Calu3 (cell line): ENCODE measurements around the gene AGAP3. TPM values are rescaled to one million over a fixed set of nuclear protein-coding genes. Genes with fewer than 3 reads are reported as not detected.

ENCODE experiments used
- BruUV-seq: library from RNA; stranded (reverse); fragments of 400-500 nt; replicated peaks from 2 replicates; lab custom pipeline; 2021; lab: Mats Ljungman, UMichigan
- CTCF ChIA-PET: fragments of 300-600 bp; sonication (Branson Sonifier 250); formaldehyde crosslinking; loops from one replicate; lab custom pipeline; 2022; ENCODE audit warnings: antibody characterized with exemption; lab: Charles Lee
- DNase-seq: peaks from one replicate; pipeline ENCODE4 v3.0.0; 2022
- H3K27ac Mint-ChIP-seq: one replicate; pipeline ENCODE4 v1.8.0; 2022; ENCODE audit warnings: mixed read lengths; ENCODE audit not compliant: unreplicated experiment
- H3K27me3 Mint-ChIP-seq: one replicate; pipeline ENCODE4 v1.8.0; 2022; ENCODE audit warnings: mixed read lengths; ENCODE audit not compliant: unreplicated experiment
- H3K36me3 Mint-ChIP-seq: one replicate; pipeline ENCODE4 v1.8.0; 2022; ENCODE audit warnings: mild to moderate bottlenecking, moderate library complexity, mixed read lengths; ENCODE audit not compliant: insufficient read depth, unreplicated experiment
- H3K4me1 Mint-ChIP-seq: one replicate; pipeline ENCODE4 v1.8.0; 2022; ENCODE audit warnings: mild to moderate bottlenecking, low read depth, mixed read lengths; ENCODE audit not compliant: unreplicated experiment
- H3K4me3 Mint-ChIP-seq: one replicate; pipeline ENCODE4 v1.8.0; 2022; ENCODE audit warnings: mild to moderate bottlenecking, low read depth, moderate library complexity, mixed read lengths; ENCODE audit not compliant: unreplicated experiment
- H3K9me3 Mint-ChIP-seq: one replicate; pipeline ENCODE4 v1.8.0; 2022; ENCODE audit warnings: low read depth, mixed read lengths; ENCODE audit not compliant: unreplicated experiment
- intact Hi-C: fragments of 100-400 bp; cut with micrococcal nuclease; formaldehyde crosslinking; loops from one replicate; pipeline ENCODE4 v1.10.0; 2022; ENCODE audit not compliant: unreplicated experiment
- total RNA-seq: library from RNA; stranded (reverse); gene quantifications from 2 replicates; pipeline ENCODE4 v1.2.3, GENCODE V29; 2022
- TF ChIP-seq, protein P1 (sequence below): fragments of 200-600 bp; IDR thresholded peaks from one replicate; pipeline ENCODE4 v1.8.0; 2022; ENCODE audit warnings: antibody characterized with exemption; ENCODE audit not compliant: unreplicated experiment

The AGAP3 gene
- total RNA-seq, 1 experiment from 2014 or later = 73.4 TPM

DNA sequence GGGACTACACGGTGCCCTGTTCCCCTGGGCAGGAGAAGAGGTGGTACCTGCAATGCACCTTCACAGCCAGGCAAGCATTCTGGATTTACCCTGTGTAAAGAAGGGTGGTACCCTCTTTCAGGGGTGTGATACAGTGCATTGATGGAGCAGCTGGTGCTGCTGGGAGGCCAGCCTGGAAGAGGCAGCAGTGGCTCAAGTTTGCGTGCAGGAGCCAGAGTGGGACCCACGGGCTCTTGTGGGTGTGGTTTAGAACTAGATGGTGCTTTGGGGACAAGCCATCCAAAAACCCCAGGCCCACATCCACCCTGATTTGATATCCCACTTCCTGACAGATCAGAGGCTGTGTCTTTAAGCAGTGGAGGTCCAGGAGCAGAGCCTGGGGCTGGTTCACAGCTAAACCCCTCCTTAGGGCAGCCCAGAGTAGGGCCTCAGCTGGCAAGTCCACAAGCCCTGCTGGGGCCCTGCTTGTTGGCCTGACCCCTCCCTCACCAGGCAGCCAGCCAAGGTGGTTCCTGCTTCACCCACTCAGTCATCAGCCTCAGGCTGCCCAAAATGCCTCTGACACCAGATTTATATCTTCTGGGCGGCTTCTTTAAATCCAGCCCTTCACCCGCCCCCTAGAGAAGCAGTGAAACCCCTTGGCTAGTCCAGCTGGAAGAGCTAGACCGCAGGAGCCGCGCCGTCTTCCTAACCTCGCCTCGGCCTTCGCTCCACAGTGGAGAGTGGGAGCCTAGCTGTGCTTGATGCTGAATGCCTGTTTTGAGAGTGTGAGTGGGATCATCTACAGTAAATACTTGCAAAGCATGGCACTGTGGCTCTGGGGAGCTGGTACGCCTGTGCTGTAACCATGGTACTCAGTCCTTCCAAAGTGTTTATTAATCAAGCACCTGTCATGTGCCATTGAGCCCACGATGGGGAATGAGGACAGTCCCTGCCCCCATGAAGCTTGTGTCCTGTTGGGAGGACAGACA is 39.4 kb upstream of the AGAP3 start:
- no peak for DNase-seq
- no TSS peak for BruUV-seq
- H3K36me3 Mint-ChIP-seq = peaks cover 8% of the 10 kb centered on the region
- H3K4me3 Mint-ChIP-seq = no peak overlapping the region
- H3K27me3 Mint-ChIP-seq = no peaks in the 10 kb centered on the region
- intact Hi-C loops = no loop called here
- TF ChIP-seq, protein P1, sequence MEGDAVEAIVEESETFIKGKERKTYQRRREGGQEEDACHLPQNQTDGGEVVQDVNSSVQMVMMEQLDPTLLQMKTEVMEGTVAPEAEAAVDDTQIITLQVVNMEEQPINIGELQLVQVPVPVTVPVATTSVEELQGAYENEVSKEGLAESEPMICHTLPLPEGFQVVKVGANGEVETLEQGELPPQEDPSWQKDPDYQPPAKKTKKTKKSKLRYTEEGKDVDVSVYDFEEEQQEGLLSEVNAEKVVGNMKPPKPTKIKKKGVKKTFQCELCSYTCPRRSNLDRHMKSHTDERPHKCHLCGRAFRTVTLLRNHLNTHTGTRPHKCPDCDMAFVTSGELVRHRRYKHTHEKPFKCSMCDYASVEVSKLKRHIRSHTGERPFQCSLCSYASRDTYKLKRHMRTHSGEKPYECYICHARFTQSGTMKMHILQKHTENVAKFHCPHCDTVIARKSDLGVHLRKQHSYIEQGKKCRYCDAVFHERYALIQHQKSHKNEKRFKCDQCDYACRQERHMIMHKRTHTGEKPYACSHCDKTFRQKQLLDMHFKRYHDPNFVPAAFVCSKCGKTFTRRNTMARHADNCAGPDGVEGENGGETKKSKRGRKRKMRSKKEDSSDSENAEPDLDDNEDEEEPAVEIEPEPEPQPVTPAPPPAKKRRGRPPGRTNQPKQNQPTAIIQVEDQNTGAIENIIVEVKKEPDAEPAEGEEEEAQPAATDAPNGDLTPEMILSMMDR = no peak
- H3K27ac Mint-ChIP-seq = no peak overlapping the region
- H3K4me1 Mint-ChIP-seq = no peaks in the 10 kb centered on the region
- H3K9me3 Mint-ChIP-seq = no peaks in the 10 kb centered on the region
- CTCF ChIA-PET = interaction anchor here (0.5 kb wide), 1 partner anchor 37 kb away, joined by 5 read pairs; no protein-coding TSS in a partner anchor

DNA sequence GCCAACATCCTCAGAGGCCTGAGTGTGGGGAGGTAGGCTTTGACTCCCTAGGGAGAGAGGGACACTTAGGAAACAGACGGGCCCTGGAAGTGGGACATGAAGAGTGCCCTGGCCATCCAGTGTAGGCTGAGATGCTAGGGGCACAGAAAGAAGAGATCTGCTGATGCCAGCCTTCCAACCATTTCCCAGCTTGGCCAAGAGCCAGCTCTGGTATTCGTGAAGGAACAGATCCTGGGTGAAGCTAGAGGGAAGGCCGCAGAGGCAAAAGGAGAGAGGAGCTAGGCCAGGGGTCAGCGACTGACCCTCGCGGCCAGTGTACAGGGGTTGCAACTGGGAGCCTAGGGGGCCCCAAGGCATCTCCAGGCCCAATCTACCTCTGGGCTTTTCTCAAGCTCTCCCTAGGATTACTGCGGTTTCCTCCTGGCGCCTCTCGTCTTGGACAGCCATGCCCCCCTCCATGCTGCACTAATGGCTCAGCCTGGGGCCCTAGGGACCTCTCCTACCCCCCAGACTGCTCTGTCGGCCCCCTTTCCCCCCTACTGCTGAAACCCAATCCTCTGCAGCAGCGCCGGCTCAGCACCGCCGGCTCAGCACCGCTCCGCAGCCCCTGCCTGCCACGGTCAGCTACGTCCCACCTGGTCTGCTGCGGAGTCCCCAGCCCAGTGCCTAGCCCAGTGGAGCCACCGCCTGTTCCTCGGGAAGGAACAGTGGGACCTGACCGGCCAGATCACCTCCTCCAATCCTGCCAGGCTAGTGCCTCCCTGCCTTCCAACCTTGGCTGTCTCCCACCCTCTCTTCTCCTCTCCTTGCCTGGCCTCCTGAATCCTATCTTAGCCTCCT is 38.1 kb upstream of the AGAP3 start, which contains the start of gene ASIC3:
Gene ASIC3 (plus strand): TSS at position 556 of the 840 bp plus-strand sequence. CDS start 355 bp downstream, outside the sequence.
- intact Hi-C loops = no loop called here
- no peaks in the 10 kb centered on the region for H3K27me3 Mint-ChIP-seq
- no peaks in the 10 kb centered on the region for H3K9me3 Mint-ChIP-seq
- H3K4me1 Mint-ChIP-seq = no peaks in the 10 kb centered on the region
- TF ChIP-seq, protein P1 = no peak
- no peak within 1 kb of the TSS for H3K27ac Mint-ChIP-seq
- H3K36me3 Mint-ChIP-seq = peaks cover 5% of the 10 kb centered on the region
- BruUV-seq = no TSS peak
- DNase-seq = no peak
- CTCF ChIA-PET = interaction anchor here (0.7 kb wide), 1 partner anchor 52 kb away, joined by 5 read pairs; no protein-coding TSS in a partner anchor
- H3K4me3 Mint-ChIP-seq = no peak within 1 kb of the TSS

DNA sequence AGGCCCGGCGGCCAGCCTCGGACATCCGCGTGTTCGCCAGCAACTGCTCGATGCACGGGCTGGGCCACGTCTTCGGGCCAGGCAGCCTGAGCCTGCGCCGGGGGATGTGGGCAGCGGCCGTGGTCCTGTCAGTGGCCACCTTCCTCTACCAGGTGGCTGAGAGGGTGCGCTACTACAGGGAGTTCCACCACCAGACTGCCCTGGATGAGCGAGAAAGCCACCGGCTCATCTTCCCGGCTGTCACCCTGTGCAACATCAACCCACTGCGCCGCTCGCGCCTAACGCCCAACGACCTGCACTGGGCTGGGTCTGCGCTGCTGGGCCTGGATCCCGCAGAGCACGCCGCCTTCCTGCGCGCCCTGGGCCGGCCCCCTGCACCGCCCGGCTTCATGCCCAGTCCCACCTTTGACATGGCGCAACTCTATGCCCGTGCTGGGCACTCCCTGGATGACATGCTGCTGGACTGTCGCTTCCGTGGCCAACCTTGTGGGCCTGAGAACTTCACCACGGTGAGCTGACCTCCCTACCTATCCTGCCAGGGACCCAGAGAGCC is 37.3 kb upstream of the AGAP3 start:
- Mint-ChIP-seq H3K4me3 (no peak overlapping the region), H3K36me3 (peaks cover 7% of the 10 kb centered on the region), H3K27me3 (no peaks in the 10 kb centered on the region), H3K27ac (no peak overlapping the region), H3K9me3 (no peaks in the 10 kb centered on the region), H3K4me1 (no peaks in the 10 kb centered on the region)
- intact Hi-C loops = no loop called here
- DNase-seq = no peak
- CTCF ChIA-PET = interaction anchor here (0.7 kb wide), 1 partner anchor 53 kb away, joined by 5 read pairs; no protein-coding TSS in a partner anchor
- BruUV-seq = no TSS peak
- TF ChIP-seq, protein P1 = no peak

DNA sequence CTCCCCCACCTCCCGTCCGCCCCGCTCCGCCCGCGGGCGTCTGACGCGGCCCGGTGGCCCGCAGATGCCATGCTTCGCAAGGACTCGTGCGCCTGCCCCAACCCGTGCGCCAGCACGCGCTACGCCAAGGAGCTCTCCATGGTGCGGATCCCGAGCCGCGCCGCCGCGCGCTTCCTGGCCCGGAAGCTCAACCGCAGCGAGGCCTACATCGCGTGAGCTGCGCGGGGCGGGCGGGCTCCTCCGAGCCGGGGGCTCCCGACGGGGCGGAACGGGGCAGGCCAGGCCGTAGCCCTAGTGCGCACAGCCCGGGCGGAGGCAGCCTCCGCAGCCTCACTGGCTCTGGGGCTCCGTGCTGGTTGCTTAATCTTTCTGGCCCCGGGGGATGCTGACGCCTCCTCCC is 35.2 kb upstream of the AGAP3 start:
- H3K27ac Mint-ChIP-seq = no peak overlapping the region
- BruUV-seq = no TSS peak
- CTCF ChIA-PET = interaction anchor here (1.3 kb wide), 1 partner anchor 8 kb away, joined by 3 read pairs; the partner anchor contains the start of gene SLC4A2
- no peak for DNase-seq
- no peaks in the 10 kb centered on the region for H3K27me3 Mint-ChIP-seq
- no peaks in the 10 kb centered on the region for H3K9me3 Mint-ChIP-seq
- TF ChIP-seq, protein P1 = no peak
- no peaks in the 10 kb centered on the region for H3K4me1 Mint-ChIP-seq
- intact Hi-C loops = no loop called here
- no peak overlapping the region for H3K4me3 Mint-ChIP-seq
- peaks cover 4% of the 10 kb centered on the region for H3K36me3 Mint-ChIP-seq
